ENCODE results near the gene INPPL1.
A peak's percentile ranks its signal among the peaks of the same experiment; 100 is the strongest.

Gene INPPL1

DNA sequence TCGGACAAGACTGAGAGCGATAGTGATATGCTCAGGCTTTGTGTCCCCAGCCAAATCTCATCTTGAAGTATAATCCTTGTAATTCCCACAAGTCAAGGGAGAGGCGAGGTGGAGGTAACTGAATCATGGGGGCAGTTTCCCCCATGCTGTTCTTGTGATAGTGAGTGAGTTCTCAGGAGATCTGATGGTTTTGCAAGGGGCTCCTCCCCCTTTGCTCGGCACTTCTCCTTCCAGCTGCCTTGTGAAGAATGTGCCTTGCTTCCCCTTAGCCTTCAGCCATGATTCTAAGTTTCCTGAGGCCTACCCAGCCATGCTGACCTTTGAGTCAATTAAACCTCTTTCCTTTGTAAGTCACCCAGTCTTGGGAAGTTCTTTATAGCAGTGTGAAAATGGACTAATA, 15.5 kb upstream of the INPPL1 start:
- Histone ChIP-seq H3K4me2 (ENCODE audit: low read length) (no peak overlapping the region), H4K20me1 (ENCODE audit: insufficient read depth, low read length) (no peaks in the 10 kb centered on the region), H3K79me2 (ENCODE audit: low read length) (no peaks in the 10 kb centered on the region), H3K27ac (ENCODE audit: low read length) (no peak overlapping the region), H3K4me1 (ENCODE audit: low read length) (peaks cover 7% of the 10 kb centered on the region), H3K36me3 (replicated peaks; ENCODE audit: low read depth, low read length) (peaks cover 3% of the 10 kb centered on the region), H3K4me3 (ENCODE audit: low read length) (no peak overlapping the region), H2AFZ (ENCODE audit: low read depth, low read length) (no peak overlapping the region), H3K9ac (ENCODE audit: low read length) (no peak overlapping the region), H3K9me3 (ENCODE audit: insufficient read depth, low read length) (peaks cover 18% of the 10 kb centered on the region; the same call in 1 of the 2 replicates), H3K27me3 (ENCODE audit: low read depth, low read length) (peaks cover 5% of the 10 kb centered on the region; the same call in 1 of the 2 replicates)
- TF ChIP-seq CTCF (IDR thresholded peaks at IDR 0.05; ENCODE audit: low read depth, low read length) (no peak), EZH2phosphoT487 (IDR thresholded peaks at IDR 0.05; ENCODE audit: low read depth) (no peak)

- no peaks in the 10 kb centered on the region for H3K79me2 ChIP-seq (ENCODE audit: low read length)
- peaks cover 15% of the 10 kb centered on the region; the same call in 1 of the 2 replicates for H3K27me3 ChIP-seq (ENCODE audit: low read depth, low read length)
- H3K9me3 ChIP-seq (ENCODE audit: insufficient read depth, low read length): no peaks in the 10 kb centered on the region
- peak within 1 kb of the TSS; percentile 36; the same call in 1 of the 2 replicates for H2AFZ ChIP-seq (ENCODE audit: low read depth, low read length)
- H3K4me3 ChIP-seq (ENCODE audit: low read length): no peak within 1 kb of the TSS
- H3K9ac ChIP-seq (ENCODE audit: low read length): no peak within 1 kb of the TSS
- H3K36me3 ChIP-seq (replicated peaks; ENCODE audit: low read depth, low read length): no peaks in the 10 kb centered on the region
- peaks cover 26% of the 10 kb centered on the region for H3K4me1 ChIP-seq (ENCODE audit: low read length)
- H3K4me2 ChIP-seq (ENCODE audit: low read length): peak within 1 kb of the TSS; percentile 56
- no peaks in the 10 kb centered on the region for H4K20me1 ChIP-seq (ENCODE audit: insufficient read depth, low read length)
- H3K27ac ChIP-seq (ENCODE audit: low read length): no peak within 1 kb of the TSS
- TF ChIP-seq EZH2phosphoT487 (IDR thresholded peaks at IDR 0.05; ENCODE audit: low read depth) (no peak), CTCF (IDR thresholded peaks at IDR 0.05; ENCODE audit: low read depth, low read length) (no peak)
Measured at GRCh38 chr11:72216638-72217037, 7.9 kb upstream of the INPPL1 start, which contains the start of gene FOLR2. FOLR2 (plus strand) TSS chr11:72216794; CDS start chr11:72218585, 1,791 bp downstream.

GRCh38 chr11:72217841-72218240, 6.7 kb upstream of the INPPL1 start:
- no peaks in the 10 kb centered on the region for H4K20me1 ChIP-seq (ENCODE audit: insufficient read depth, low read length)
- H3K4me1 ChIP-seq (ENCODE audit: low read length): peaks cover 38% of the 10 kb centered on the region
- no peaks in the 10 kb centered on the region for H3K36me3 ChIP-seq (replicated peaks; ENCODE audit: low read depth, low read length)
- no peak overlapping the region for H3K9ac ChIP-seq (ENCODE audit: low read length)
- no peak overlapping the region for H3K27ac ChIP-seq (ENCODE audit: low read length)
- no peaks in the 10 kb centered on the region for H3K9me3 ChIP-seq (ENCODE audit: insufficient read depth, low read length)
- peak overlapping the region; percentile 56 for H3K4me2 ChIP-seq (ENCODE audit: low read length)
- peaks cover 12% of the 10 kb centered on the region; the same call in 1 of the 2 replicates for H3K27me3 ChIP-seq (ENCODE audit: low read depth, low read length)
- no peaks in the 10 kb centered on the region for H3K79me2 ChIP-seq (ENCODE audit: low read length)
- peak overlapping the region; percentile 36; the same call in 1 of the 2 replicates for H2AFZ ChIP-seq (ENCODE audit: low read depth, low read length)
- no peak overlapping the region for H3K4me3 ChIP-seq (ENCODE audit: low read length)
- no peak for TF ChIP-seq CTCF (IDR thresholded peaks at IDR 0.05; ENCODE audit: low read depth, low read length)
- TF ChIP-seq EZH2phosphoT487 (IDR thresholded peaks at IDR 0.05; ENCODE audit: low read depth): no peak

GRCh38 chr11:72218251-72218745, 6.3 kb upstream of the INPPL1 start:
- Histone ChIP-seq H2AFZ (ENCODE audit: low read depth, low read length) (peak overlapping the region; percentile 36; the same call in 1 of the 2 replicates), H3K27ac (ENCODE audit: low read length) (no peak overlapping the region), H3K79me2 (ENCODE audit: low read length) (no peaks in the 10 kb centered on the region), H4K20me1 (ENCODE audit: insufficient read depth, low read length) (no peaks in the 10 kb centered on the region), H3K27me3 (ENCODE audit: low read depth, low read length) (peaks cover 12% of the 10 kb centered on the region; the same call in 1 of the 2 replicates), H3K4me3 (ENCODE audit: low read length) (no peak overlapping the region), H3K4me1 (ENCODE audit: low read length) (peaks cover 38% of the 10 kb centered on the region), H3K4me2 (ENCODE audit: low read length) (peak overlapping the region; percentile 56), H3K9ac (ENCODE audit: low read length) (no peak overlapping the region), H3K36me3 (replicated peaks; ENCODE audit: low read depth, low read length) (no peaks in the 10 kb centered on the region), H3K9me3 (ENCODE audit: insufficient read depth, low read length) (no peaks in the 10 kb centered on the region)
- TF ChIP-seq EZH2phosphoT487 (IDR thresholded peaks at IDR 0.05; ENCODE audit: low read depth): no peak
- no peak for TF ChIP-seq CTCF (IDR thresholded peaks at IDR 0.05; ENCODE audit: low read depth, low read length)
